Duodenal mucosa (tissue), 2 donors: ENCODE data around the gene PPM1F.

Experiments used
- H3K27ac ChIP-seq: one replicate; pipeline ENCODE4 v1.7.0; 2013; ENCODE audit warnings: low read depth, low read length
- H3K27me3 ChIP-seq, 2 donors: one replicate each; pipeline ENCODE4 v1.7.0; 2013; ENCODE audit warnings: low read length in 2 of 2, control low read depth in 1 of 2; ENCODE audit not compliant: insufficient read depth in 2 of 2, control insufficient read depth in 1 of 2
- H3K36me3 ChIP-seq, 2 donors: one replicate each; pipeline ENCODE4 v1.7.0; 2013; ENCODE audit warnings: low read length in 2 of 2, control low read depth in 1 of 2; ENCODE audit not compliant: insufficient read depth in 2 of 2, control insufficient read depth in 1 of 2
- H3K4me1 ChIP-seq, 2 donors: one replicate each; pipeline ENCODE4 v1.7.0; 2013; ENCODE audit warnings: low read length in 2 of 2, control low read depth in 1 of 2; ENCODE audit not compliant: insufficient read depth in 2 of 2, control insufficient read depth in 1 of 2
- H3K4me3 ChIP-seq, 2 donors: one replicate each; pipeline ENCODE4 v1.7.0; 2013; ENCODE audit warnings: low read length in 2 of 2, low read depth in 1 of 2
- H3K9ac ChIP-seq, 2 donors: one replicate each; pipeline ENCODE4 v1.7.0; 2013; ENCODE audit warnings: low read length in 2 of 2, low read depth in 1 of 2
- H3K9me3 ChIP-seq, 2 donors: one replicate each; pipeline ENCODE4 v1.7.0; 2013; ENCODE audit warnings: low read length in 2 of 2, control low read depth in 1 of 2; ENCODE audit not compliant: control insufficient read depth in 1 of 2

PPM1F gene

DNA sequence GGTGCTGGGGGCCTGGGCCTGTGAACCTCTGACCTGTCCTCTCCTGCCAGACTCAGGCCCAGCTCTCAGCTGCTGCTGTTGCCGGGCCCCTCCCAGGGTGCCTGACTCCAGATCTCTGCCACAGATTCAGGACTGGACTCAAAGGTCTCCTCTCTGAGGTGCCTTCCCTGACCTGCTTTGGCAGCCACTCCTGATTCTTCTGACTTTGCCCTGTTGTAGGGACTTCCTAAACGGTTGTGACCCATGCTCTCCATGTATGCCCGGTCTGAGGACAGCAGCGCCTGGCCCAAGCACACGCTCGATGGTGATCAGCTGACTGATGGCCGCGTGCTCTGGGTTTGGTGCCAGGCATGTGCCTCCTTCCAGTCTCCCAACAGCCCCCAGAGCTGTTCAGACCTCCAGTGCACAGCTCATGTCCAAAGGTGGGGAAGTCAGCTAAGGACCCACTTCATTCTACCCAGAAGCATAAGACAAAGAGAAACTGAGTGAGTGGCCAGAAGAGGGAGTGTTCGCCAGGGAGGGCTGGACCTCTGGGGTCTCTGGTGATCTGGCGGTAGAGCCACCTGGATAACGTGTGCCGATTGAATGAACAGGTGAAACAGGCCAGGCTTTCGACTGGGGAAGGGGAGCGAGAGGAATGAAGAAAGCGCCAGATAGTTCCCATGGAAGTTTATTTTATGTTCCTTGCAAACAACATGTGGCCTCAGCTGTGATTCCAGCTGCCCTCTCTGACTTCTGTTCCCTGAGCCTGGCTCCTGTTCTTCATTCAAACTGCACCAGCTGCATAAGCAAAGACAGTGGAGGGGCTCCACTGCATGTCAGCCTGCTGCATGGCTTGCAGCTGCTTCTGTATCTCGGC, 38.0 kb upstream of the PPM1F start:
- H3K36me3 ChIP-seq: no peaks in the 10 kb centered on the region
- no peaks in the 10 kb centered on the region for H3K9me3 ChIP-seq
- no peaks in the 10 kb centered on the region for H3K27me3 ChIP-seq
- no peak overlapping the region for H3K27ac ChIP-seq
- no peak overlapping the region for H3K4me3 ChIP-seq
- H3K9ac ChIP-seq: no peak overlapping the region
- H3K4me1 ChIP-seq: no peaks in the 10 kb centered on the region

DNA sequence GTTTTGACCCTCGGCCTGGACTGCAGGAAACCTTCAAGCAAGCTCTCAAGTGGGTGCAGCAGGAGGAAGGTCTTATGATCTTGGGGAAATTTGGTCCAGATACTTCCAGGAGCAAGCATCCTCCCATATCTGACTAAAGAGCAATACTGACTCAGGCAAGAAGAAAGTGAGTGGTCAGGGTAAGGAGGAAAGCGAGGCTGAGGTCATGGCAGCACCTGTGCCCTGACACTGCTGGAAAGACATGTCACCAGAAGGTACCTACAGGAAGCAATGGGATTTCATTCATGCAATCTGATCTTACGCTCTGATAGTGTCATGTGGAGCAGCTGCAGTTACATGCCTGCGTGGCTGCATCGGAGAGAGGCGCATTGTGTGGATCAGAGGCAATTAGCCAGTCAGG, 36.4 kb upstream of the PPM1F start:
- no peak overlapping the region for H3K27ac ChIP-seq
- no peaks in the 10 kb centered on the region for H3K36me3 ChIP-seq
- no peaks in the 10 kb centered on the region for H3K27me3 ChIP-seq
- no peak overlapping the region for H3K4me3 ChIP-seq
- H3K4me1 ChIP-seq: no peaks in the 10 kb centered on the region
- no peak overlapping the region for H3K9ac ChIP-seq
- no peaks in the 10 kb centered on the region for H3K9me3 ChIP-seq

DNA sequence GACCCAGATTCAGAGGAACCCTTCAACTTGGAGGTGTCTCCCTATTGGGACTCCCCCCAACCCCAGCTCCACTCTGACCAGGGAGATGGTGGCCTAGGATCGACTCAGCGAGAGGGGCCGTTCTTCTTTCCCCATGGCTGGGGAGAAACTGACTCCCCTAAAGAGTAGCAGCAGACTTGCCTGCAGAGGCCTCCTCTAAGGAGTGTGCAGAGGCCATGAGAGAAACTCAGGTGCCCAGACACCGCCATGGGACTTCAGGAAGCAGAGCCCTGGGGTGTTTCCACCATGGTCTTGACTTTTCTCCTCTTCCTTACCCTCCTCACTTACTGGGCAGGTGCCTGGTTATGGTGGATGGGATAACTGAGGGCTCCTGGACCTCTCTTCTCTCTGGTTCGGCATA, 32.6 kb upstream of the PPM1F start:
- Histone ChIP-seq H3K27ac (no peak overlapping the region), H3K9me3 (no peaks in the 10 kb centered on the region), H3K4me1 (peaks cover 6 to 14% of the 10 kb centered on the region in 2 donors)

DNA sequence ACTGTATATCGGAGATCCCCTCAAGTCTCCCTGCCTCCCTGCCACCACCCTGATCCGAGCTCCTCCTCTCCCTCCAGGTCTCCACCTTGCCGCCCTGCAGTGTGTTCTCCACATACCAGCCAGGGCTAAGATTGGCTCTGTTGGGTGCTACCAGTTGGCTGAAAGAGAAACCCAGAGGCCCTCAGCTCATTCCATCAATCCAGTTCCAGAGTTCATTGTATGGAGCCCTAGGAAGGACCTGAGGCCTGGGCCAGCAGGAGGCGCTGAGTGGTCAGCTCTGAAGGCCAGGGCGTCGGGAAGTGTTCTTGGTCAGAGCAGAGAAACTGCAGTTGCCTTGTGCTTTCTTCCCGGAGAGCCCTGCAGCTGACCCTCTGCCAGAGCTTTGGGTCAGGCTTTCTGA, 32.1 kb upstream of the PPM1F start:
- Histone ChIP-seq H3K36me3 (no peaks in the 10 kb centered on the region), H3K27me3 (no peaks in the 10 kb centered on the region), H3K9me3 (no peaks in the 10 kb centered on the region), H3K4me1 (peaks cover 6 to 14% of the 10 kb centered on the region in 2 donors), H3K4me3 (no peak overlapping the region), H3K27ac (no peak overlapping the region), H3K9ac (no peak overlapping the region)

More for the DNA sequence above, 32.6 kb upstream of the PPM1F start:
- Histone ChIP-seq H3K27me3 (no peaks in the 10 kb centered on the region), H3K36me3 (no peaks in the 10 kb centered on the region), H3K9ac (no peak overlapping the region), H3K4me3 (no peak overlapping the region)

DNA sequence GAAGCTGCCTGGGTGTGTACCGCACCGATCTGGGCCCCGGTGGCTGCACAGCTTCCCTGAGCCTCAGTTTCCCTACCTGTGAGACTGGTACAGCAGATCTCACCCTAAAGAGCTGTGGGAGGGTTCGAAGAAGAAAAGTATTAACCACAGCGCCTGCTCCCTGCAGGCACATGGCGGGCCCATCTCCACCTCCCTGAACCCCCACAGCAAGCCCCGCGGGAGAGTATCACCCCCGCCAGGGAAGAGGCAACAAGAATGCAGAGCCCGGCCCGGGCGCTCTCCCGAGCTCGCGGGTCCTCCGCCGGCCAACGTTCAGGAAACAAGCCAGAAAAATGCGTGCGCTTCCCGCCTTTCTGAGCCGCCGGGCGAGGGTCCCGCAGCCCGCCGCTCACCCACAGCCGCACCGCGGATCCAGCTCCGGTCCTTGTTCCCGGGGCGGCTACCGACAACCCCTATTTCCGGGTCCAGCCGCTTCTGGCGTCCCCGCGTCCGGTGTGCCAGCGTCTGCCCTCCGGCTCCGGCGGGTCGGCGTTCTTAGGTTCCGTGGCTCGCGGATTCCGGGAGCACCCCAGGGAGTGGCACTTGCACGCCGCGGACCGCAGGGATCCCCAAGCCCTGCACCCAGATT, 29.8 kb upstream of the PPM1F start, which contains the start of gene TOP3B:
TOP3B (minus strand) TSS at position 450 of the 628 bp plus-strand sequence. CDS start 7,078 bp downstream, outside the sequence.
- H3K36me3 ChIP-seq: peaks cover 0 to 7% of the 10 kb centered on the region in 2 donors
- peak within 1 kb of the TSS; percentile 94 to 95 for H3K9ac ChIP-seq
- no peaks in the 10 kb centered on the region for H3K27me3 ChIP-seq
- H3K9me3 ChIP-seq: no peaks in the 10 kb centered on the region
- H3K27ac ChIP-seq: peak within 1 kb of the TSS; percentile 22
- peaks cover 6 to 14% of the 10 kb centered on the region in 2 donors for H3K4me1 ChIP-seq
- H3K4me3 ChIP-seq: peak within 1 kb of the TSS; percentile 91 to 98

DNA sequence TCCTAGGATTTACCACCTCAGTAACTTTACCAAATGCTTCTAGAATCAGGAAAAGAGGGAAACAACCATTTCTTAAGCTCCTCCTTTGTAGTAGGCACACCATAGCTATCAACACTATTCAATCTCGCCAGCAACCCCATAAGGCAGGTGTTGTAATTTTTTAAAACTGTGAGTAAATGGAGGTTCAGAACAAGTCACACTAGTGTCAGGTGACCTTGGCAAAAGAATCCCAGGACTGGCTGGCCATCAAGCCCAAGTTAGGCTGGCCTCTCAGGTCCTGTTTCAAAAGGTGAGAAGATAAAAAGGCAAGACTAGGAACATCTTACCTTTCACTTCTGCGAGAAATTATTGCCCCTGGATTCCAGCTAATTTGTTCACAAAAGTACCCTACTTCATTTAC, 29.2 kb upstream of the PPM1F start:
- H3K27ac ChIP-seq: no peak overlapping the region
- H3K9ac ChIP-seq: peak overlapping the region; percentile 94 to 95

DNA sequence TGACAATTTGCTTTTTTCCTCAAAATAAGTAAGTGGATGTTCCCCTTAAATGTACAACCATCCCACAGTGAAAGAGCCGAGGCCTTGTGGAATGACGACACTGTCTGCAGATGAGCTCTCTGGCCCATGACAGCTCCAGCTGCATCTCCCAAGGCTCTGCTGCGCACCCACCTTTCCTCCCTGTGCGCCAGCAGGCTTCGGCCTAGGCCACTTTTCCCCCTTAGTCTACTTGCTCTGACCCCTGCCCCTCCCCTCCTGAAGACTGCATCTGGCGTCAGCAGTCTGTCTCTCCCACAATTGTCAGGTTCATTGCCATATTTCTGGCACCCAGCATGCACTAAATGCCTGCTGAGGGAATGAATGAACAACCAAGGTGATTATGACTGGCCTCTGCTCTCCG, 27.9 kb upstream of the PPM1F start:
- Histone ChIP-seq H3K4me1 (peaks cover 6 to 14% of the 10 kb centered on the region in 2 donors), H3K27me3 (no peaks in the 10 kb centered on the region), H3K27ac (no peak overlapping the region), H3K36me3 (peaks cover under 1 to 9% of the 10 kb centered on the region in 2 donors), H3K4me3 (no peak overlapping the region), H3K9me3 (no peaks in the 10 kb centered on the region), H3K9ac (no peak overlapping the region)

More for the DNA sequence above, 29.2 kb upstream of the PPM1F start:
- Histone ChIP-seq H3K4me3 (peak overlapping the region; percentile 91 to 98), H3K27me3 (no peaks in the 10 kb centered on the region), H3K9me3 (no peaks in the 10 kb centered on the region), H3K36me3 (peaks cover 0 to 7% of the 10 kb centered on the region in 2 donors), H3K4me1 (peaks cover 6 to 14% of the 10 kb centered on the region in 2 donors)

DNA sequence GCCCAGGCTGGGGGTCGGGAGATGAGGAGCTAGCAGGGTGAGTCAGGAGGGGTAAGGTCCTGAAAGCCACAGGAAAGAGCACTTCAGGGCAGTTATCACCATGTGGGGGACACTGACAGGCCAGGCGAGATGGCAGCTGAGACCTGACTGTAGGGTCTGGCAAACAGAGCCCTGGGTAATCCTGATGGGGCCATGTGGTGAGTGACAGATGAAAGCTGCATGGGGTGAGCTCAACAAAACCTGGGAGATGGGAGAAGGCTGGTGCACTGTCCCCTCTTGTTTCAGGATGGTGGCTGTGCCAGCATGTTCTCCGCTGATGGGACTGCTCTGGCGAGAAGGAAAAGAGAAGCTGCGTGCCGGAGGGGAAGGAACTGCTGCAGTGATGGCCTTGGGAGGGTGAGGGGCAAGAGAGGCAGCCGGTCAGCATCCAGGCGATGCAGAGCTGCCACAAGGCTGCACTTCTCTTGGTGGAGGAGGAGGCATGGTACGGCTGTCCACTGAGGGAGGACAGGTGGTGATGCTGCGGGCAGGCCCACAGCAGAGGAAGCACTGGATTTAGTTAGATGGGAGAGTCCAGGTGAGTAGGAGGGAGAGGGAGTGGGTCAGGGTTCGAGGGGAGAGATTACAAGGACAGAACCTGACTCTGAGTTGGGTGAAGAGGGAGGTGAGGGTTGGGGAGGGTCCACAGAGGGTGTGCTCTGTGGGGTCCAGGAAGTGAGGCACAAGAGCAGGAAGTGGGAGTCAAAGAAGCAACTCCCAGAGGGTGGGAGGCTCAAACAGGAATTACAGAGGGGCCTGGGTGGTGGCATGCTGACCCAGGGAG, 26.1 kb upstream of the PPM1F start:
- Histone ChIP-seq H3K4me3 (no peak overlapping the region), H3K27ac (no peak overlapping the region), H3K36me3 (peaks cover 16 to 27% of the 10 kb centered on the region in 2 donors), H3K27me3 (no peaks in the 10 kb centered on the region), H3K4me1 (peaks cover 6 to 14% of the 10 kb centered on the region in 2 donors), H3K9ac (no peak overlapping the region), H3K9me3 (no peaks in the 10 kb centered on the region)

DNA sequence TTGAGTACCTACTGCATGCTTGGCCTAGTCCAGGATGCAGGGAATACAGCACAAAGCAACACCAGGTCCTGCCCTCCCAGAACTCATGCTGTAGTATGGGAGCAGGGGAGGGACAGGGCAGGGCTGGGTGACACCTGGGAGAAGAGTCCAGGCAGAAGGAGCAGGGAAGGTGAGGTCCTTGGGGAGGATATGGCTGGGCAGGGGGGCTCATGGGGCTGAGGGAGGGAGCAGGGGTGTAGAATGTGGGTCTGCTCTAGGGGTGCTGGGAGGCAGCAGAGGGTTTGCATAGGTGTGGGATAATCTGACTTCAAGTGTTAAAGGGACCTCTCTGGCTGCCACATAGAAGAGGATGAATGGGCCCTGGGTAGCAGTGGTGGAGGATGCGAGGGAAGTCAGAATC, 25.2 kb upstream of the PPM1F start:
- no peak overlapping the region for H3K27ac ChIP-seq
- no peaks in the 10 kb centered on the region for H3K9me3 ChIP-seq
- no peak overlapping the region for H3K9ac ChIP-seq
- no peaks in the 10 kb centered on the region for H3K27me3 ChIP-seq
- peaks cover 6 to 14% of the 10 kb centered on the region in 2 donors for H3K4me1 ChIP-seq
- peaks cover 18 to 36% of the 10 kb centered on the region in 2 donors for H3K36me3 ChIP-seq
- no peak overlapping the region for H3K4me3 ChIP-seq
